ENCODE results near the gene PAAF1.

Gene PAAF1

DNA sequence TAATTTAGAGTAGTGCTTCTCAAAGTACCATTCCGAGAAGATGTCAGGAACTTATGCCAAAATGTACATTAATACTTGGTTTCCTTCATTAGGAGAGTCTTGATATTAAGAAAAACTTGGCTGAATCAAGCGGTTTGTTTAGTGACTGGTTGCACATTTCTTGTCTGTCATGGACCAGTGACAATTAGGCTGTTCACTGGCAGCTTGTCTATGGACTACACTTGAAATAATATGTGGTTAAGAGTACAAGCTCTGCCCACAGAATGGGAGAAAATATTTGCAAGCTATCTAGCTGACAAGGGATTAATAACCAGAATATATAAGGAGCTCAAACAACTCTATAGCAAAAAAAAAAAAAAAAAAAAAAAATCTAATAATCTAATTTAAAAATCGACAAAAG is 24.8 kb upstream of the PAAF1 start:
- DNase-seq (ENCODE audit: low read depth), result no peak
- H3K4me3 ChIP-seq (ENCODE audit: low read length), result no peak overlapping the region
- TF ChIP-seq CTCF (IDR thresholded peaks at IDR 0.05; ENCODE audit: insufficient read depth, low read depth, low read length, missing control alignments), result no peak

DNA sequence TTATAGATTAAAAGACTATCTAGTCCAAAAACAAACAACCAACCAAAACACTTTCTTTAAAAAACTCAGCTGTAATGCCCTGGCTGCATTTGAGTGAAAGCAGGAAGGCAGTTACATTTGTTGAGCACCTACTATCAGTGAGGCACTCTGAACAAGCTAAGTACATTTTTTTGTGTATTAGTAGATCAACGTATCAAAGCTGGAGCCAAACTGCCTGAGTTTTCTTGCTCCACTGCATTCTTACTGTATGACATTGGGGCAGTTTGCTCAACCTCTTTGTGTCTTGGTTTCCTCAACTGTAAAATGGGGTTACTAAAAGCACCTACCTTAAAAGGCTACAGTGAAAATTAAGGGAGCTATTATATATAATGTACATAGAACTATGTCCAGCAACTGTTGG is 22.1 kb upstream of the PAAF1 start:
- no peak for TF ChIP-seq CTCF (IDR thresholded peaks at IDR 0.05; ENCODE audit: insufficient read depth, low read depth, low read length, missing control alignments)
- DNase-seq (ENCODE audit: low read depth), result peak; percentile 88
- H3K4me3 ChIP-seq (ENCODE audit: low read length), result no peak overlapping the region

- no peak for TF ChIP-seq CTCF (IDR thresholded peaks at IDR 0.05; ENCODE audit: insufficient read depth, low read depth, low read length, missing control alignments)
- H3K4me3 ChIP-seq (ENCODE audit: low read length), result no peak overlapping the region
- DNase-seq (ENCODE audit: low read depth), result no peak
Measured at GRCh38 chr11:73856031-73856567, 20.7 kb upstream of the PAAF1 start.

GRCh38 chr11:73859671-73860070 is 17.1 kb upstream of the PAAF1 start:
- TF ChIP-seq CTCF (IDR thresholded peaks at IDR 0.05; ENCODE audit: insufficient read depth, low read depth, low read length, missing control alignments), result no peak
- no peak overlapping the region for H3K4me3 ChIP-seq (ENCODE audit: low read length)

DNA sequence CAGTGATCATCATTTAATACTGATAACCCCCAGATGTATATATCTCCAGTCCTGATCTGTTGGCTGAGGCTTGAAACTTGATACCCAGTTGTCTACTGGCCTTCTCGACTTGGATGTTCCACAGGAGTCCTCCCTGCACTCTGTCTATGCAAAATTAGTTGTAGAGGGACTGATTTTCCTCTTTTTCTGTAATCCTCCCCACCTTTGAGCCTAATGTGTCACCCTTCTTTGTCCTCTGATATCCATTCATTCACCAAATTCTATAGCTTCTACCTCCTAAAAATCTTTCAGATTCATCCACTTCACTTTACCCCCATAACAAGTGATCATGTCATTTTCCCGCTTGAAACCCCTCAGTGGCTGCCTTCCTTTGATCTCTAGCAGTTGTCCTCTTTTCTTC is 16.6 kb upstream of the PAAF1 start:
- no peak for DNase-seq (ENCODE audit: low read depth)
- no peak for TF ChIP-seq CTCF (IDR thresholded peaks at IDR 0.05; ENCODE audit: insufficient read depth, low read depth, low read length, missing control alignments)
- no peak overlapping the region for H3K4me3 ChIP-seq (ENCODE audit: low read length)

More at GRCh38 chr11:73859671-73860070, 17.1 kb upstream of the PAAF1 start:
- no peak for DNase-seq (ENCODE audit: low read depth)

DNA sequence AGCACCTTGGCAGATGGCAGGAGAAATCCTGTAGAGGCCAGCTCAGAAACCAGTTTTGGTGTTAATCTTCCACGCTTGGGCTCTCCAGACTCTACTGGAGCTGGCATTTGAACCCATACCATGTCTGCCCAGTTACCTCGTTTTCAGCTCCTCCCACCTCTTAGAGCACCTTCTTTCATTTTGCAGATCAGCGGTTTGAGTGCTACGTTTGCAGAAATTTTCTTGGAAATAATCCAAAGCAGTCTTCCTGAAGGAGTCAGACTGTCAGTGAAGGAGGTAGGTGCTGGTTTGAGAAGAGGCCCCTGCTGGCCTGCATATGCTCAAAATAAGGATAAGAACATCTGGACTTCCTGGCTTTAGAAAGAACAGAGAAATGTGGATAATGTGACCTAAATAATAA is 13.8 kb upstream of the PAAF1 start:
- DNase-seq (ENCODE audit: low read depth), result no peak
- no peak for TF ChIP-seq CTCF (IDR thresholded peaks at IDR 0.05; ENCODE audit: insufficient read depth, low read depth, low read length, missing control alignments)
- H3K4me3 ChIP-seq (ENCODE audit: low read length), result no peak overlapping the region

- peak; percentile 34 for DNase-seq (ENCODE audit: low read depth)
- no peak overlapping the region for H3K4me3 ChIP-seq (ENCODE audit: low read length)
- no peak for TF ChIP-seq CTCF (IDR thresholded peaks at IDR 0.05; ENCODE audit: insufficient read depth, low read depth, low read length, missing control alignments)
Measured at GRCh38 chr11:73866095-73866579, 10.7 kb upstream of the PAAF1 start.
